Loucy (cell line): ENCODE data around the gene POLR1D.

Experiments
- H2AFZ ChIP-seq: fragments of 200-600 bp; sonication (generic); 2 replicates; pipeline ENCODE4 v1.6.0; 2016; ENCODE audit warnings: antibody characterized with exemption, mild to moderate bottlenecking, low read length, moderate library complexity
- H3F3A ChIP-seq: fragments of 200-600 bp; 2 replicates; pipeline ENCODE4 v1.6.0; 2016; ENCODE audit warnings: antibody characterized with exemption, low read depth, mild to moderate bottlenecking
- H3K27me3 ChIP-seq: fragments of 200-600 bp; sonication (generic); 2 replicates; pipeline ENCODE4 v1.6.1; 2014; ENCODE audit warnings: low read length, mild to moderate bottlenecking; ENCODE audit not compliant: insufficient read depth, poor library complexity, severe bottlenecking
- H3K36me3 ChIP-seq: fragments of 200-600 bp; sonication (generic); 2 replicates; pipeline ENCODE4 v1.6.1; 2016; ENCODE audit warnings: low read length; ENCODE audit not compliant: insufficient read depth
- H3K4me1 ChIP-seq: fragments of 200-600 bp; sonication (generic); 2 replicates; pipeline ENCODE4 v1.5.1; 2014; ENCODE audit warnings: low read length, mild to moderate bottlenecking; ENCODE audit not compliant: insufficient read depth, poor library complexity, severe bottlenecking
- H3K4me2 ChIP-seq: fragments of 200-600 bp; sonication (generic); 2 replicates; pipeline ENCODE4 v1.6.0; 2014; ENCODE audit warnings: antibody characterized with exemption, low read length, low read depth, mild to moderate bottlenecking; ENCODE audit not compliant: poor library complexity, severe bottlenecking
- H3K4me3 ChIP-seq: fragments of 200-600 bp; sonication (generic); 2 replicates; pipeline ENCODE4 v1.5.1; 2014; ENCODE audit warnings: low read length, mild to moderate bottlenecking, mixed read lengths; ENCODE audit not compliant: poor library complexity, severe bottlenecking
- H3K79me2 ChIP-seq: fragments of 200-600 bp; sonication (generic); 2 replicates; pipeline ENCODE4 v1.6.1; 2014; ENCODE audit warnings: low read length; ENCODE audit not compliant: insufficient read depth
- H3K9ac ChIP-seq: fragments of 200-600 bp; sonication (generic); 2 replicates; pipeline ENCODE4 v1.6.0; 2014; ENCODE audit warnings: mild to moderate bottlenecking, low read depth, low read length, moderate library complexity; ENCODE audit not compliant: poor library complexity, severe bottlenecking
- H3K9me2 ChIP-seq: fragments of 200-600 bp; sonication (generic); replicated peaks from 2 replicates; pipeline ENCODE4 v1.6.1; 2016; ENCODE audit warnings: low read depth, low read length, mixed read lengths
- H3K9me3 ChIP-seq: fragments of 200-600 bp; sonication (generic); 2 replicates; pipeline ENCODE4 v1.6.1; 2014; ENCODE audit warnings: mild to moderate bottlenecking, antibody characterized with exemption, low read length, low read depth; ENCODE audit not compliant: insufficient read depth
- H4K20me1 ChIP-seq: fragments of 200-600 bp; sonication (generic); 2 replicates; pipeline ENCODE4 v1.6.0; 2014; ENCODE audit warnings: antibody characterized with exemption, low read length, mild to moderate bottlenecking; ENCODE audit not compliant: insufficient read depth, poor library complexity, severe bottlenecking
- EZH2phosphoT487 ChIP-seq: fragments of 200-600 bp; IDR thresholded peaks from 2 replicates; pipeline ENCODE4 v1.6.1; 2018; ENCODE audit warnings: antibody characterized with exemption, mild to moderate bottlenecking, moderate library complexity, borderline replicate concordance
- TF ChIP-seq, protein P1 (sequence below): fragments of 200-600 bp; sonication (generic); conservative IDR thresholded peaks from 2 replicates; pipeline ENCODE4 v1.5.1; 2014; ENCODE audit warnings: mild to moderate bottlenecking, antibody characterized with exemption, low read length

The POLR1D gene

DNA sequence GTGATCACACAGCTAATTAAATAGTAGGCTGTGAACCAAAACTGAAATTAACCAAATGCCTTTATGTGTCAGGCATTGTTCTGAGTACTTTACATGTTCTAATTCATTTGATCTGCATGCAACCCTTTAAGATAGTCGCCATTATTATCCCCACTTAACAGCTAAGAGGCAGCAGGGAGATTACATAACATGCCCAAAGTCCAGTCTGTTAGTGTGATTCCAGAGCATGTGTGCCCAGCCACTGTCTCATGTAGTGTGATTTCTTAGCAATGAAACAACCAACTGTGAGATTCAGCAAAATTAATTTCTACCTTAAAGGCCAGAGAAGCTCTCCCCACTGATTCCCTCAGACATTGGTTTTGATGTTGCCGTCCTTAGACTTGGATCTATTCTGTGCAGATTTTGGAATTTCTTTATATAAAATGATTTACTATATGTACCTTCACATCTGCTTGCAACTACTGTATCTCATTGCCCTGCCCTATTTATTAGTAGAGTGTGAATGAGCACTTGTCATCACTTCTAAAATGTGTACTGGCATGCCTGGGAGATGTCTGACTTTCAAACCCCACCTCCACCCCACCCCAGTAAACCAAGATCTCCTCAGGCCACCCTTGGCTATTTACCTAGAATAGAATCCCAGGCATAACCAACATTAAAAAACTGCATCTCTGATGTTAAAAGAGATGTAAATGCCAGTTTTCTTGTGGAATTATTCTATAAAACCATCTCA is 41.2 kb downstream of the POLR1D start:
- TF ChIP-seq, protein P1, sequence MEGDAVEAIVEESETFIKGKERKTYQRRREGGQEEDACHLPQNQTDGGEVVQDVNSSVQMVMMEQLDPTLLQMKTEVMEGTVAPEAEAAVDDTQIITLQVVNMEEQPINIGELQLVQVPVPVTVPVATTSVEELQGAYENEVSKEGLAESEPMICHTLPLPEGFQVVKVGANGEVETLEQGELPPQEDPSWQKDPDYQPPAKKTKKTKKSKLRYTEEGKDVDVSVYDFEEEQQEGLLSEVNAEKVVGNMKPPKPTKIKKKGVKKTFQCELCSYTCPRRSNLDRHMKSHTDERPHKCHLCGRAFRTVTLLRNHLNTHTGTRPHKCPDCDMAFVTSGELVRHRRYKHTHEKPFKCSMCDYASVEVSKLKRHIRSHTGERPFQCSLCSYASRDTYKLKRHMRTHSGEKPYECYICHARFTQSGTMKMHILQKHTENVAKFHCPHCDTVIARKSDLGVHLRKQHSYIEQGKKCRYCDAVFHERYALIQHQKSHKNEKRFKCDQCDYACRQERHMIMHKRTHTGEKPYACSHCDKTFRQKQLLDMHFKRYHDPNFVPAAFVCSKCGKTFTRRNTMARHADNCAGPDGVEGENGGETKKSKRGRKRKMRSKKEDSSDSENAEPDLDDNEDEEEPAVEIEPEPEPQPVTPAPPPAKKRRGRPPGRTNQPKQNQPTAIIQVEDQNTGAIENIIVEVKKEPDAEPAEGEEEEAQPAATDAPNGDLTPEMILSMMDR = no peak
- TF ChIP-seq EZH2phosphoT487 = no peak
- H3K4me1 ChIP-seq = no peaks in the 10 kb centered on the region
- no peaks in the 10 kb centered on the region for H4K20me1 ChIP-seq
- H3K27me3 ChIP-seq = no peaks in the 10 kb centered on the region
- H3K9ac ChIP-seq = no peak overlapping the region
- H3K4me2 ChIP-seq = no peak overlapping the region
- H3F3A ChIP-seq = no peaks in the 10 kb centered on the region
- no peaks in the 10 kb centered on the region for H3K9me2 ChIP-seq
- peaks cover 14% of the 10 kb centered on the region; the same call in 1 of the 2 replicates for H3K36me3 ChIP-seq
- no peak overlapping the region for H2AFZ ChIP-seq
- H3K4me3 ChIP-seq = no peak overlapping the region
- H3K79me2 ChIP-seq = no peaks in the 10 kb centered on the region; the same call in 1 of the 2 replicates
- H3K9me3 ChIP-seq = no peaks in the 10 kb centered on the region

DNA sequence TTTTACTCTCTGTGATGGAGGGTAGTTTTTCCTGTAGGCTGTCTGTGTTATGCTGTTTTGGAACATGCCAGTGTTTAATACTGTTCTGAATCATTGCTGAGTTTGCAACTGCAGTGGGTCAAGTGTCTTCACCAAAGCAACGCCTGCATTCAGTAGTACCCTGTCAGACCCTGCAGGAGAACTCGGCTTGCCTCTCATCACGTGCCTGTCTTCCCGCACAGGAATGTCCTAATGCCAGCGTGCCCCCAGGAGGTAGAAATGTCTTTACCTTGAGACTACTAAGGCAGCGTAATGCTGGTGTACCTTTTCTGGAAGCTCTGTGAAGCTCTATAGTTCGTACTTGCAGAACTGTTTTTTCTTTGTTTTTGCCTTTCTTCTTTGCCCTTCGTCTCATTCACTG is 42.3 kb downstream of the POLR1D start:
- Histone ChIP-seq H3K9me3 (no peaks in the 10 kb centered on the region), H3K36me3 (peaks cover 12% of the 10 kb centered on the region; the same call in 1 of the 2 replicates), H3K4me1 (peaks cover 5% of the 10 kb centered on the region)

DNA sequence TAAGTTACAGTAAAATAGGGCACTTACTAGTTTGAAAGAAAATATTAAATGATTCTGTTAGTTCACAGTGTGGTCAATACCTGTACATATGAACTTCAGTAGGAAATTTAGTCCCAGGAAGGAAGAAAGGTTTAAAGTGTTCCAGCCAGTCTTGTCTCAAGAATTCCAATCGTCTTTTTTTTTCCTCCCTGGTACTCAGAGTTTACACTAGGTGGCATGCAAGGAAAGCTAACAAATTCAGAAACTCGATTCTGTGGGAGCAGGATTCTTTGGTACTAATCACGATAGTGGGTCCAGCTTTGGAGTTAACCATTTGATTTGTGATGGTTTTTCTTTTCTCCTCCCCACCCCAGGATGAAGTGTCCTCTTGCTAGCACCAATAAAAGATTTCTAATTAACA is 43.6 kb downstream of the POLR1D start:
- Histone ChIP-seq H3K27me3 (no peaks in the 10 kb centered on the region), H3K9me3 (no peaks in the 10 kb centered on the region), H3K9ac (no peak overlapping the region), H3K9me2 (no peaks in the 10 kb centered on the region), H3F3A (no peaks in the 10 kb centered on the region), H4K20me1 (no peaks in the 10 kb centered on the region), H3K4me3 (no peak overlapping the region), H3K36me3 (peaks cover 12% of the 10 kb centered on the region; the same call in 1 of the 2 replicates), H2AFZ (no peak overlapping the region), H3K4me1 (peaks cover 5% of the 10 kb centered on the region), H3K79me2 (no peaks in the 10 kb centered on the region), H3K4me2 (no peak overlapping the region)
- TF ChIP-seq, protein P1 = peak; percentile 22; the same call in 1 of the 2 replicates
- no peak for TF ChIP-seq EZH2phosphoT487

More for the DNA sequence above, 42.3 kb downstream of the POLR1D start:
- Histone ChIP-seq H3F3A (no peaks in the 10 kb centered on the region), H3K9me2 (no peaks in the 10 kb centered on the region), H3K9ac (no peak overlapping the region), H3K4me2 (no peak overlapping the region), H2AFZ (no peak overlapping the region), H3K4me3 (no peak overlapping the region), H3K27me3 (no peaks in the 10 kb centered on the region), H3K79me2 (no peaks in the 10 kb centered on the region; the same call in 1 of the 2 replicates), H4K20me1 (no peaks in the 10 kb centered on the region)
- TF ChIP-seq, protein P1 = no peak
- TF ChIP-seq EZH2phosphoT487 = no peak
